GM21528 (cell line): ENCODE measurements around the gene CAPZA1.
"Not testable (repeated sequence)": the region's sequence is repeated elsewhere in the genome, so short reads cannot be mapped to it uniquely, and the experiment has no call there.

Source experiments
- ATAC-seq: cut with Tn5 transposase; IDR thresholded peaks from one replicate; pipeline ENCODE4 v1.9.1; 2021; ENCODE audit warnings: mild to moderate bottlenecking, moderate library complexity; ENCODE audit not compliant: unreplicated experiment, low FRiP score

The CAPZA1 gene

GRCh38 chr1:112619518-112620376 is at the start of gene CAPZA1:
TSS of gene CAPZA1 (plus strand) at chr1:112619832. CDS start at chr1:112619845, 13 bp downstream.
- peak; percentile 80 for ATAC-seq

- ATAC-seq = no peak
These were observed 44.4 kb upstream of the CAPZA1 start for GRCh38 chr1:112575154-112575804.

GRCh38 chr1:112576240-112576639 is 43.4 kb upstream of the CAPZA1 start:
- ATAC-seq = no peak

GRCh38 chr1:112579801-112580510 is 39.7 kb upstream of the CAPZA1 start:
- ATAC-seq = no peak

- ATAC-seq = no peak
These were observed 37.9 kb upstream of the CAPZA1 start for GRCh38 chr1:112581586-112582192.

- no peak for ATAC-seq
These were observed 36.3 kb upstream of the CAPZA1 start for GRCh38 chr1:112583366-112583765.

- ATAC-seq = no peak
These were observed 29.9 kb upstream of the CAPZA1 start for GRCh38 chr1:112589766-112590165.

GRCh38 chr1:112594208-112594876 is 25.3 kb upstream of the CAPZA1 start:
- ATAC-seq = no peak

GRCh38 chr1:112599477-112599876 is 20.2 kb upstream of the CAPZA1 start:
- ATAC-seq = no peak

- no peak for ATAC-seq
These were observed 16.6 kb upstream of the CAPZA1 start for GRCh38 chr1:112603012-112603411.

- no peak for ATAC-seq
These were observed 16.1 kb upstream of the CAPZA1 start for GRCh38 chr1:112603541-112603940.

- ATAC-seq = no peak
These were observed 13.9 kb upstream of the CAPZA1 start for GRCh38 chr1:112605633-112606327.

- ATAC-seq = no peak
These were observed 5.1 kb upstream of the CAPZA1 start for GRCh38 chr1:112614460-112615065.

GRCh38 chr1:112618114-112618720 is 1.4 kb upstream of the CAPZA1 start:
- ATAC-seq = no peak

- no peak for ATAC-seq
These were observed 713 bp upstream of the CAPZA1 start, which contains the start of gene ST7L for GRCh38 chr1:112618721-112619517. TSS of gene ST7L (minus strand) at chr1:112619141. CDS start at chr1:112619113, 28 bp downstream.

GRCh38 chr1:112620377-112620695 is 704 bp downstream of the CAPZA1 start:
- ATAC-seq = no peak

- not testable (repeated sequence) for ATAC-seq
These were observed 4.9 kb downstream of the CAPZA1 start for GRCh38 chr1:112624493-112624892.

GRCh38 chr1:112625696-112626095 is 6.1 kb downstream of the CAPZA1 start:
- ATAC-seq = no peak
